ENCODE results near the gene LEPROT.
"Not testable (repeated sequence)": the region's sequence is repeated elsewhere in the genome, so short reads cannot be mapped to it uniquely, and the experiment has no call there.

LEPROT gene

GRCh38 chr1:65444128-65444640 is 23.7 kb downstream of the LEPROT start:
- Histone ChIP-seq H3K27me3 (ENCODE audit: control insufficient read depth, insufficient read depth, low read length) (no peaks in the 10 kb centered on the region), H3K9ac (ENCODE audit: low read length) (no peak overlapping the region), H3K4me3 (ENCODE audit: low read length) (no peak overlapping the region), H3K4me1 (ENCODE audit: control insufficient read depth, insufficient read depth, low read length) (no peaks in the 10 kb centered on the region), H3K36me3 (ENCODE audit: control insufficient read depth, insufficient read depth, low read length) (no peaks in the 10 kb centered on the region), H3K9me3 (ENCODE audit: control insufficient read depth, low read length) (no peaks in the 10 kb centered on the region)

DNA sequence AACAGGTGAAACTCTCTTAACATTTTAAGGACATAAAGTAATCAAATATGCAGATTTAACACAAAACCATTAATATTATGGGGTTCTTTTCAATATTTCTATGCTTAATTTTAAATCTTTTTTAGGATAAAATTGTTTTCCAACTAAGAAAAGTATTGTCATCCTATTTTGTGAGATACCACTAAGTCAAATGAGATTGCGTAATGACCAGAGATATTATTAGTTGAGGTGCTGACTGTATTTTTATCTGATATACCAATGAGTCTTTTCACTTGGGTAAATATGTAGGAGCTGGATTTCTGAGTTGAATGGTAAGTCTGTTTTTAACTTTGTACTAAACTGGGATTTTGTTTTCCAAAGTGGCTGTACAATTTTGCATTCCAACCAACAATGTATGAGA is 25.4 kb downstream of the LEPROT start:
- no peaks in the 10 kb centered on the region for H3K27me3 ChIP-seq (ENCODE audit: control insufficient read depth, insufficient read depth, low read length)
- H3K9me3 ChIP-seq (ENCODE audit: control insufficient read depth, low read length), result no peaks in the 10 kb centered on the region
- no peak overlapping the region for H3K9ac ChIP-seq (ENCODE audit: low read length)
- no peak overlapping the region for H3K4me3 ChIP-seq (ENCODE audit: low read length)
- no peaks in the 10 kb centered on the region for H3K4me1 ChIP-seq (ENCODE audit: control insufficient read depth, insufficient read depth, low read length)
- H3K36me3 ChIP-seq (ENCODE audit: control insufficient read depth, insufficient read depth, low read length), result no peaks in the 10 kb centered on the region

DNA sequence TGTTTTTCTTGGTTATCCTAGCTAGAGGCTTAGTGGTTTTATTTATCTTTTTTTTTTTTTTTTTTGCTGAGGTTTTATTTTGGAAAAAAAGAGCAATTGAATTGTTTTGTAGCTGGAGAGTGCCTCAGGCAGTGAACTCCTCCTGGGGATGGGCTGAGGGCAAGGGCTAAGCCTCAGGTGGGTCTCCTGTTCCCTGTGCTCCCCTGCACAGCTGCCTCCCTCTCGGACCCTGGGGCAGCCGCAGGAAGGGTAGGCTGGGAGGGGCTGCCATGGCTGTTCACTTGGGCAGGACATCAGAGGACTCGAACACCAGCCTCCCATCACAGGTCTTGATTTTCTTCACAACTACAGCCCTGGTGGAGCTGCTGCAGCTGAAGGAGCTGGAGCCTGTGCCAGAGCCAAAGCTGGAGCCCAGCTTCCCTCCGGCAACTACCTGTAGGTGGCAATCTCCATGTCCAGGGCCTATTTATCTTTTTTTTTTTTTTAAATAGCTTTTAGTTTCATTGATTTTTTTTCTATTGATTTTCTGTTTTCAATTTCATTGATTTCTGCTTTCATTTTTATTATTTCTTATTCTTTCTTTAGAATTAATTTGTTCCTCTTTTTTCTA is 28.9 kb downstream of the LEPROT start:
- H3K9ac ChIP-seq (ENCODE audit: low read length), result no peak overlapping the region
- H3K9me3 ChIP-seq (ENCODE audit: control insufficient read depth, low read length), result no peaks in the 10 kb centered on the region
- no peaks in the 10 kb centered on the region for H3K4me1 ChIP-seq (ENCODE audit: control insufficient read depth, insufficient read depth, low read length)
- H3K27me3 ChIP-seq (ENCODE audit: control insufficient read depth, insufficient read depth, low read length), result no peaks in the 10 kb centered on the region
- no peak overlapping the region for H3K4me3 ChIP-seq (ENCODE audit: low read length)
- no peaks in the 10 kb centered on the region for H3K36me3 ChIP-seq (ENCODE audit: control insufficient read depth, insufficient read depth, low read length)

- H3K4me3 ChIP-seq (ENCODE audit: low read length); H3K4me1 ChIP-seq (ENCODE audit: control insufficient read depth, insufficient read depth, low read length); H3K36me3 ChIP-seq (ENCODE audit: control insufficient read depth, insufficient read depth, low read length); H3K27me3 ChIP-seq (ENCODE audit: control insufficient read depth, insufficient read depth, low read length); H3K9me3 ChIP-seq (ENCODE audit: control insufficient read depth, low read length); H3K9ac ChIP-seq (ENCODE audit: low read length): not testable (repeated sequence)
Measured at GRCh38 chr1:65455678-65456077, 35.2 kb downstream of the LEPROT start.

- Histone ChIP-seq H3K36me3 (ENCODE audit: control insufficient read depth, insufficient read depth, low read length) (no peaks in the 10 kb centered on the region), H3K9me3 (ENCODE audit: control insufficient read depth, low read length) (no peaks in the 10 kb centered on the region), H3K4me3 (ENCODE audit: low read length) (no peak overlapping the region), H3K4me1 (ENCODE audit: control insufficient read depth, insufficient read depth, low read length) (no peaks in the 10 kb centered on the region), H3K9ac (ENCODE audit: low read length) (no peak overlapping the region), H3K27me3 (ENCODE audit: control insufficient read depth, insufficient read depth, low read length) (no peaks in the 10 kb centered on the region)
Measured at GRCh38 chr1:65456481-65456880, 36.0 kb downstream of the LEPROT start.

DNA sequence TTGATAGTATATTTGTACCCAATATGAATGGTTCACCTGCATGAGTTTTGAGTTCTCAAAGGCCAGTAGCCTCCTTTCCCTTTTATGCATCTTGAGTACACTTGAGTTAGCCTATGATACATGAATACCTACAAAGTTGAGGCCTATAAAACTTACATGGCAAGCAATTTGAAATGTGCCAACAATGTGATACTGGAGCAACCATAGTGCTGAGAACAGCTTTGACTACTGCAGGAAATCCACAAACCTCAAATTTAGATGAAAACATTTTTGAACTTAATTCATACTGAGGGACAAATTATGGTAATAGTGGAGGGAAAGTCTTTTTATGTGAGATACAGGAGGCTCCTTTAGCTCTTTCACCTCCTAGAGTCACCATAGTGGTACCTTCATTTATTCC is 37.4 kb downstream of the LEPROT start:
- no peaks in the 10 kb centered on the region for H3K4me1 ChIP-seq (ENCODE audit: control insufficient read depth, insufficient read depth, low read length)
- H3K9ac ChIP-seq (ENCODE audit: low read length), result no peak overlapping the region
- no peak overlapping the region for H3K4me3 ChIP-seq (ENCODE audit: low read length)
- H3K36me3 ChIP-seq (ENCODE audit: control insufficient read depth, insufficient read depth, low read length), result no peaks in the 10 kb centered on the region
- H3K27me3 ChIP-seq (ENCODE audit: control insufficient read depth, insufficient read depth, low read length), result no peaks in the 10 kb centered on the region
- no peaks in the 10 kb centered on the region for H3K9me3 ChIP-seq (ENCODE audit: control insufficient read depth, low read length)

DNA sequence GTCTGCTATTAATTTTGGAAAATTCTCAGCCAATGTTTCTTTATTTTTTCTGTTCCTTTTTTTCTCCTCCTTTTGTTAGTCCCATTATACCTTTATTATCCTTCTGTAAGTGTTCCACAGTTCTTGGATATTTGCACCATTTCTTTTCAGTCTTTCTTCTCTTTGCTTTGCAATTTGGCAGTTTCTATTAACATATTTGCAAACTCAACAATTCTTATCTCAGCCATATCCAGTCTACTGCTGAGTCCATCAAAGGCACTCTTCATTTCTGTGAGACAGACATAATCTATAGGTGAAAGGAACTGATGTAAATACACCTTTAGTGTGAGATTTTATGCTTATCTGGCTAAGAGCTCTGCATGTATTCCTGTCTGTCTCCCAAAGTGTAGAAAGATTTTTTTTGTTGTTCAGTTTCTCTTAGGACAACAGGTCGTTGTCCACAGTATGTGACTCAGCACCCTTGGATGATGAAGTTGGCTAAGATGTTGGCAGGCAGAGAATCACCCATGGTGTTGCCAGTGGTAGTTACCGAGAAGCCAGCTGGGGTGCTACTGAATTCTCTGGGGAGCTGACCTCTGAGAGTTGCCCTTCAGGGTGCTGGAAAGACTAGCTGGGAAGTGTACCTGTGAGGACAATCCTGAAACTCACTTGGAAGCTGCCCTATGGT is 38.4 kb downstream of the LEPROT start:
- H3K9ac ChIP-seq (ENCODE audit: low read length), result no peak overlapping the region
- H3K36me3 ChIP-seq (ENCODE audit: control insufficient read depth, insufficient read depth, low read length), result no peaks in the 10 kb centered on the region
- no peaks in the 10 kb centered on the region for H3K27me3 ChIP-seq (ENCODE audit: control insufficient read depth, insufficient read depth, low read length)
- H3K9me3 ChIP-seq (ENCODE audit: control insufficient read depth, low read length), result no peaks in the 10 kb centered on the region
- no peaks in the 10 kb centered on the region for H3K4me1 ChIP-seq (ENCODE audit: control insufficient read depth, insufficient read depth, low read length)
- H3K4me3 ChIP-seq (ENCODE audit: low read length), result no peak overlapping the region

DNA sequence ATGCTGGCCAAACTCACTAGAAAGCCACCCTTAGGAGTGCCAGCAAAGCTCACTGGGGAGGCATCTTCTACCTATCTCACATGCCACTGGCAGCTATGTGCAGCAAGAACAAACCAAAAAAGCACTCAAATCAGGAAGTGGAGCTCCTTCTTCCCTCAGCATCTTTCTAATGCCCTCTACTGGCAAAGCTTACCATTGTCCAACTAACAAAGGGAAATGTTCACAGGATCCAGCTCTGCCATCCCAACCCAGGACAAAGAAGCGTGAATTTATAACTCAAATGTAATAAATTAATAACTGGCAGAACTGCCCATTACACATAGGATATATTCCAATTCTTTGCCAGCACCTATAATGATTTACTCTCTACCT is 38.9 kb downstream of the LEPROT start:
- Histone ChIP-seq H3K4me1 (ENCODE audit: control insufficient read depth, insufficient read depth, low read length) (no peaks in the 10 kb centered on the region), H3K9ac (ENCODE audit: low read length) (no peak overlapping the region), H3K36me3 (ENCODE audit: control insufficient read depth, insufficient read depth, low read length) (no peaks in the 10 kb centered on the region), H3K4me3 (ENCODE audit: low read length) (no peak overlapping the region), H3K27me3 (ENCODE audit: control insufficient read depth, insufficient read depth, low read length) (no peaks in the 10 kb centered on the region), H3K9me3 (ENCODE audit: control insufficient read depth, low read length) (no peaks in the 10 kb centered on the region)

GRCh38 chr1:65465837-65466236 is 45.4 kb downstream of the LEPROT start:
- H3K36me3 ChIP-seq (ENCODE audit: control insufficient read depth, insufficient read depth, low read length); H3K4me3 ChIP-seq (ENCODE audit: low read length); H3K9me3 ChIP-seq (ENCODE audit: control insufficient read depth, low read length); H3K9ac ChIP-seq (ENCODE audit: low read length); H3K27me3 ChIP-seq (ENCODE audit: control insufficient read depth, insufficient read depth, low read length): not testable (repeated sequence)
- H3K4me1 ChIP-seq (ENCODE audit: control insufficient read depth, insufficient read depth, low read length), result peaks cover 22% of the 10 kb centered on the region

- no peaks in the 10 kb centered on the region for H3K9me3 ChIP-seq (ENCODE audit: control insufficient read depth, low read length)
- H3K4me3 ChIP-seq (ENCODE audit: low read length), result no peak overlapping the region
- H3K36me3 ChIP-seq (ENCODE audit: control insufficient read depth, insufficient read depth, low read length), result no peaks in the 10 kb centered on the region
- no peak overlapping the region for H3K9ac ChIP-seq (ENCODE audit: low read length)
- H3K27me3 ChIP-seq (ENCODE audit: control insufficient read depth, insufficient read depth, low read length), result no peaks in the 10 kb centered on the region
- H3K4me1 ChIP-seq (ENCODE audit: control insufficient read depth, insufficient read depth, low read length), result peaks cover 30% of the 10 kb centered on the region
Measured at GRCh38 chr1:65467536-65467935, 47.1 kb downstream of the LEPROT start.

GRCh38 chr1:65469126-65469888 is 48.8 kb downstream of the LEPROT start:
- H3K36me3 ChIP-seq (ENCODE audit: control insufficient read depth, insufficient read depth, low read length), result no peaks in the 10 kb centered on the region
- no peaks in the 10 kb centered on the region for H3K9me3 ChIP-seq (ENCODE audit: control insufficient read depth, low read length)
- H3K9ac ChIP-seq (ENCODE audit: low read length), result no peak overlapping the region
- peaks cover 30% of the 10 kb centered on the region for H3K4me1 ChIP-seq (ENCODE audit: control insufficient read depth, insufficient read depth, low read length)
- H3K4me3 ChIP-seq (ENCODE audit: low read length), result no peak overlapping the region
- H3K27me3 ChIP-seq (ENCODE audit: control insufficient read depth, insufficient read depth, low read length), result no peaks in the 10 kb centered on the region

GRCh38 chr1:65469889-65470340 is 49.4 kb downstream of the LEPROT start:
- no peaks in the 10 kb centered on the region for H3K27me3 ChIP-seq (ENCODE audit: control insufficient read depth, insufficient read depth, low read length)
- no peaks in the 10 kb centered on the region for H3K36me3 ChIP-seq (ENCODE audit: control insufficient read depth, insufficient read depth, low read length)
- H3K4me3 ChIP-seq (ENCODE audit: low read length), result no peak overlapping the region
- H3K9me3 ChIP-seq (ENCODE audit: control insufficient read depth, low read length), result no peaks in the 10 kb centered on the region
- H3K9ac ChIP-seq (ENCODE audit: low read length), result no peak overlapping the region
- H3K4me1 ChIP-seq (ENCODE audit: control insufficient read depth, insufficient read depth, low read length), result peaks cover 30% of the 10 kb centered on the region
